Colonic mucosa (tissue), 4 donors: Measurements from ENCODE around the gene C16orf87. TPM values are rescaled to one million over a fixed set of nuclear protein-coding genes. Genes with fewer than 3 reads are reported as not detected.

Source experiments
- DNase-seq: peaks from one replicate; pipeline ENCODE4 v3.0.0-alpha.2; 2020
- H3K27ac ChIP-seq: fragments of 200-600 bp; one replicate; pipeline ENCODE4 v1.8.0; 2021
- H3K27me3 ChIP-seq: fragments of 200-600 bp; one replicate; pipeline ENCODE4 v1.8.0; 2021
- H3K36me3 ChIP-seq: fragments of 200-600 bp; one replicate; pipeline ENCODE4 v1.8.0; 2021
- H3K4me1 ChIP-seq: fragments of 200-600 bp; one replicate; pipeline ENCODE4 v1.8.0; 2021; ENCODE audit warnings: mild to moderate bottlenecking
- H3K4me3 ChIP-seq: fragments of 200-600 bp; one replicate; pipeline ENCODE4 v1.8.0; 2021
- H3K9ac ChIP-seq, 2 donors: one replicate each; pipeline ENCODE4 v1.7.0; 2013; ENCODE audit warnings: control low read depth in 2 of 2, low read depth in 2 of 2, low read length in 2 of 2
- H3K9me3 ChIP-seq: fragments of 200-600 bp; one replicate; pipeline ENCODE4 v1.8.0; 2021
- CTCF ChIP-seq: fragments of 200-600 bp; IDR thresholded peaks from one replicate; pipeline ENCODE4 v1.8.0; 2022; ENCODE audit warnings: antibody characterized with exemption, mild to moderate bottlenecking
- intact Hi-C: fragments of 100-400 bp; cut with DNase I; formaldehyde crosslinking; loops from one replicate; pipeline ENCODE4 v1.14.1; 2022
- total RNA-seq, 2 donors: library from RNA; stranded (reverse); fragmentation: NEBNext Ultra II Directional in 1 of 2; extraction: Animal tissue kit (Norgen Biotek cat#: 25700) in 1 of 2; gene quantifications; one replicate each; pipeline ENCODE4 v1.2.1, GENCODE V29; 2021
- donor health status: healthy.
- donor health status: DM: no; HTN: no; CAD: no.
- donor health status: DM: no; HTN: no; CAD: no.

C16orf87 gene
- total RNA-seq, 2 donors from 2014 or later, result 4.8 to 6.7 TPM

GRCh38 chr16:46762583-46762982 is 68.4 kb downstream of the C16orf87 start:
- Histone ChIP-seq H3K27me3 (no peaks in the 10 kb centered on the region), H3K36me3 (no peaks in the 10 kb centered on the region), H3K27ac (no peak overlapping the region), H3K4me1 (no peaks in the 10 kb centered on the region), H3K9me3 (no peaks in the 10 kb centered on the region), H3K4me3 (no peak overlapping the region), H3K9ac (no peak overlapping the region)
- no peak for DNase-seq
- TF ChIP-seq CTCF, result no peak
- intact Hi-C loops, result no loop called here

GRCh38 chr16:46759309-46759708 is 71.7 kb downstream of the C16orf87 start:
- intact Hi-C loops, result no loop called here
- no peaks in the 10 kb centered on the region for H3K4me1 ChIP-seq
- DNase-seq, result no peak
- no peaks in the 10 kb centered on the region for H3K27me3 ChIP-seq
- no peak overlapping the region for H3K4me3 ChIP-seq
- no peak overlapping the region for H3K9ac ChIP-seq
- H3K36me3 ChIP-seq, result no peaks in the 10 kb centered on the region
- no peaks in the 10 kb centered on the region for H3K9me3 ChIP-seq
- no peak for TF ChIP-seq CTCF
- no peak overlapping the region for H3K27ac ChIP-seq

- Histone ChIP-seq H3K36me3 (no peaks in the 10 kb centered on the region), H3K9me3 (no peaks in the 10 kb centered on the region), H3K27ac (no peak overlapping the region), H3K4me3 (no peak overlapping the region), H3K4me1 (no peaks in the 10 kb centered on the region), H3K9ac (no peak overlapping the region), H3K27me3 (no peaks in the 10 kb centered on the region)
- intact Hi-C loops, result no loop called here
- no peak for DNase-seq
- no peak for TF ChIP-seq CTCF
Measured at GRCh38 chr16:46757339-46758050, 73.5 kb downstream of the C16orf87 start.

GRCh38 chr16:46756772-46757171 is 74.2 kb downstream of the C16orf87 start:
- Histone ChIP-seq H3K27ac (no peak overlapping the region), H3K9me3 (no peaks in the 10 kb centered on the region), H3K4me3 (no peak overlapping the region), H3K36me3 (no peaks in the 10 kb centered on the region), H3K4me1 (no peaks in the 10 kb centered on the region), H3K27me3 (no peaks in the 10 kb centered on the region), H3K9ac (no peak overlapping the region)
- DNase-seq, result no peak
- TF ChIP-seq CTCF, result no peak
- intact Hi-C loops, result no loop called here

GRCh38 chr16:46753015-46753414 is 78.0 kb downstream of the C16orf87 start:
- no peak overlapping the region for H3K4me3 ChIP-seq
- no peak overlapping the region for H3K27ac ChIP-seq
- intact Hi-C loops, result no loop called here
- no peaks in the 10 kb centered on the region for H3K27me3 ChIP-seq
- no peak overlapping the region for H3K9ac ChIP-seq
- no peaks in the 10 kb centered on the region for H3K9me3 ChIP-seq
- H3K4me1 ChIP-seq, result no peaks in the 10 kb centered on the region
- no peak for TF ChIP-seq CTCF
- DNase-seq, result no peak
- H3K36me3 ChIP-seq, result no peaks in the 10 kb centered on the region
